ENCODE data around the gene GSE1. TPM values are rescaled to one million over a fixed set of nuclear protein-coding genes. Genes with fewer than 3 reads are reported as not detected.

GSE1 gene
- total and polyA plus RNA-seq, 2 of the 13 experiments (the other 11 are each of a cell fraction or from before 2014, with no cell fraction given), result 16.1 to 31.2 TPM

DNA sequence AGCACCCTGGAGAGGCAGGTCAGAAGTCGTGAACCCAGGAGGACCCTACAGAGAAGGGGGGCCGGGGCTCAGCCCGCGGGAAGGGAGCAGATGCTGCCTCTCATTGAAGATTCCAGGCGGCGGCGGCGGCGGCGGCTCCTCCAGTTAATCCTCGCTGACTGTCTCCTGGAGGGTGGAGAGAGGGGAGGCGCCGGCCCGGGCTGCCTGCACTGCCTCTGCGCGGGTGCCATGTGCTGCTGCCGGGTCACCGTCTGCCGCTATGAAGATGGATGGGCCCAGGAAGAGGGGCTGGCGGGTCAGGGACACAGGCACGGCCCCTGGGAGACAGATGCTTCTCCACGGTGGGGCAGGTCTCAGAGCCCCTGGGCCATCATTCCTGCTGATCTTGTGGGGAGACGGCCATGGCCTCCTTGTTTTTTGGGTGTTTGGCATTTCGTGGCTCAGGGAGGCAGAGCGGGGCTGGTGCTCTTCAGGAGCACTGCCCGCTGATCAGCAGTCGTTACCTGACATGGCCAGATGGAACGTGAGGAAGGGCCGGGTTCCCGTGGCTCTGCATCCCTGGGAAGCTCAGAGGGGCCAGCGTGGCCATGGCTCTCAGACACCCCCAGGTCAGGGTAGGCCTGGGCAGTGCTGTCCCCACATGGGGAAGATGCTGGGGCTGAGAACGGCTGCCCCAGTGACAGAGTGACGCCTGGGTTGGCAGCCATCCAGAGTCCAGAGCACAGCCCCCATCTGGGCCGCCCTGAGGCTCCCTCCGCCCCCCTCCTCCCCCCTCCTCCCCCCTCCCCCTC is 39.5 kb downstream of the GSE1 start:
- Histone ChIP-seq H3K4me1 (ENCODE audit: insufficient read depth, low read length) (peaks cover 17% of the 10 kb centered on the region), H3K27ac (ENCODE audit: extremely low read length, insufficient read depth, low read length) (peak overlapping the region; percentile 9), H3K4me2 (ENCODE audit: low read depth, low read length) (no peak overlapping the region), H2AFZ (ENCODE audit: low read length) (no peak overlapping the region), H3K79me2 (ENCODE audit: insufficient read depth, low read length) (peaks cover 3% of the 10 kb centered on the region), H3K9me3 (ENCODE audit: low read length) (no peaks in the 10 kb centered on the region), H3K9ac (ENCODE audit: insufficient read depth, low read depth, low read length) (no peak overlapping the region), H3K4me3 (replicated peaks in 1 of 3; ENCODE audit: insufficient read depth in 1 of 3, low read depth in 2 of 3, low read length in 3 of 3) (no peak overlapping the region), H3K36me3 (replicated peaks in 1 of 2; ENCODE audit: control insufficient read depth in 1 of 2, insufficient read depth in 2 of 2, low read length in 2 of 2) (peaks cover 56 to 64% of the 10 kb centered on the region in 2 experiments), H4K20me1 (ENCODE audit: insufficient read depth, low read length) (peaks cover 51% of the 10 kb centered on the region), H3K27me3 (ENCODE audit: control insufficient read depth in 1 of 2, insufficient read depth in 2 of 2, low read length in 2 of 2) (no peaks in the 10 kb centered on the region)
- intact Hi-C loops (cut with micrococcal nuclease; ENCODE audit: unreplicated experiment), result no loop called here
- in situ Hi-C loops (cut with HindIII; ENCODE audit: extremely low pct_ligation_motif_present, low pct_unique_long_range_greater_than_20kb), result no loop called here
- peak; percentile 63 for ATAC-seq
- BruUV-seq (replicated peaks), result no TSS peak
- no peak for FAIRE-seq
- DNase-seq (ENCODE audit: low spot score), result peak; percentile 27
- ChIA-PET POLR2A (no interaction called here), CTCF (ENCODE audit: low intra/inter-chr PET ratio, low total read pairs) (no interaction called here)
- 87% methylated on average over 26 of the region's 35 CpGs for WGBS (ENCODE audit: low lambda C conversion rate)
- TF ChIP-seq BRD4 (CRISPR knock-in tag; IDR thresholded peaks at IDR 0.05) (no peak), AKAP8 (CRISPR knock-in tag; IDR thresholded peaks at IDR 0.05) (peak; percentile 8; the same call in 1 of the 2 replicates), GABPB1 (CRISPR knock-in tag; IDR thresholded peaks at IDR 0.05) (0 out of 2 replicates have a peak, but pooled peaks have one; percentile 25), BRCA1 (CRISPR knock-in tag; IDR thresholded peaks at IDR 0.05) (no peak), ZNF263 (CRISPR knock-in tag; IDR thresholded peaks at IDR 0.05) (peak; percentile 88), SIX4 (CRISPR knock-in tag; IDR thresholded peaks at IDR 0.05) (no peak), PCBP2 (optimal IDR thresholded peaks at IDR 0.05; ENCODE audit: low read depth, low read length, poor library complexity, severe bottlenecking) (no peak), HNRNPK (IDR thresholded peaks at IDR 0.05; ENCODE audit: low read depth, low read length, poor library complexity, severe bottlenecking) (peak; percentile 99)
- TF ChIP-seq, protein P1, sequence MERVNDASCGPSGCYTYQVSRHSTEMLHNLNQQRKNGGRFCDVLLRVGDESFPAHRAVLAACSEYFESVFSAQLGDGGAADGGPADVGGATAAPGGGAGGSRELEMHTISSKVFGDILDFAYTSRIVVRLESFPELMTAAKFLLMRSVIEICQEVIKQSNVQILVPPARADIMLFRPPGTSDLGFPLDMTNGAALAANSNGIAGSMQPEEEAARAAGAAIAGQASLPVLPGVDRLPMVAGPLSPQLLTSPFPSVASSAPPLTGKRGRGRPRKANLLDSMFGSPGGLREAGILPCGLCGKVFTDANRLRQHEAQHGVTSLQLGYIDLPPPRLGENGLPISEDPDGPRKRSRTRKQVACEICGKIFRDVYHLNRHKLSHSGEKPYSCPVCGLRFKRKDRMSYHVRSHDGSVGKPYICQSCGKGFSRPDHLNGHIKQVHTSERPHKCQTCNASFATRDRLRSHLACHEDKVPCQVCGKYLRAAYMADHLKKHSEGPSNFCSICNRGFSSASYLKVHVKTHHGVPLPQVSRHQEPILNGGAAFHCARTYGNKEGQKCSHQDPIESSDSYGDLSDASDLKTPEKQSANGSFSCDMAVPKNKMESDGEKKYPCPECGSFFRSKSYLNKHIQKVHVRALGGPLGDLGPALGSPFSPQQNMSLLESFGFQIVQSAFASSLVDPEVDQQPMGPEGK (CRISPR knock-in tag; IDR thresholded peaks at IDR 0.05), result peak; percentile 64
- TF ChIP-seq, protein P2, sequence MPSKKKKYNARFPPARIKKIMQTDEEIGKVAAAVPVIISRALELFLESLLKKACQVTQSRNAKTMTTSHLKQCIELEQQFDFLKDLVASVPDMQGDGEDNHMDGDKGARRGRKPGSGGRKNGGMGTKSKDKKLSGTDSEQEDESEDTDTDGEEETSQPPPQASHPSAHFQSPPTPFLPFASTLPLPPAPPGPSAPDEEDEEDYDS (CRISPR knock-in tag; IDR thresholded peaks at IDR 0.05), result no peak
- TF ChIP-seq, protein P3, sequence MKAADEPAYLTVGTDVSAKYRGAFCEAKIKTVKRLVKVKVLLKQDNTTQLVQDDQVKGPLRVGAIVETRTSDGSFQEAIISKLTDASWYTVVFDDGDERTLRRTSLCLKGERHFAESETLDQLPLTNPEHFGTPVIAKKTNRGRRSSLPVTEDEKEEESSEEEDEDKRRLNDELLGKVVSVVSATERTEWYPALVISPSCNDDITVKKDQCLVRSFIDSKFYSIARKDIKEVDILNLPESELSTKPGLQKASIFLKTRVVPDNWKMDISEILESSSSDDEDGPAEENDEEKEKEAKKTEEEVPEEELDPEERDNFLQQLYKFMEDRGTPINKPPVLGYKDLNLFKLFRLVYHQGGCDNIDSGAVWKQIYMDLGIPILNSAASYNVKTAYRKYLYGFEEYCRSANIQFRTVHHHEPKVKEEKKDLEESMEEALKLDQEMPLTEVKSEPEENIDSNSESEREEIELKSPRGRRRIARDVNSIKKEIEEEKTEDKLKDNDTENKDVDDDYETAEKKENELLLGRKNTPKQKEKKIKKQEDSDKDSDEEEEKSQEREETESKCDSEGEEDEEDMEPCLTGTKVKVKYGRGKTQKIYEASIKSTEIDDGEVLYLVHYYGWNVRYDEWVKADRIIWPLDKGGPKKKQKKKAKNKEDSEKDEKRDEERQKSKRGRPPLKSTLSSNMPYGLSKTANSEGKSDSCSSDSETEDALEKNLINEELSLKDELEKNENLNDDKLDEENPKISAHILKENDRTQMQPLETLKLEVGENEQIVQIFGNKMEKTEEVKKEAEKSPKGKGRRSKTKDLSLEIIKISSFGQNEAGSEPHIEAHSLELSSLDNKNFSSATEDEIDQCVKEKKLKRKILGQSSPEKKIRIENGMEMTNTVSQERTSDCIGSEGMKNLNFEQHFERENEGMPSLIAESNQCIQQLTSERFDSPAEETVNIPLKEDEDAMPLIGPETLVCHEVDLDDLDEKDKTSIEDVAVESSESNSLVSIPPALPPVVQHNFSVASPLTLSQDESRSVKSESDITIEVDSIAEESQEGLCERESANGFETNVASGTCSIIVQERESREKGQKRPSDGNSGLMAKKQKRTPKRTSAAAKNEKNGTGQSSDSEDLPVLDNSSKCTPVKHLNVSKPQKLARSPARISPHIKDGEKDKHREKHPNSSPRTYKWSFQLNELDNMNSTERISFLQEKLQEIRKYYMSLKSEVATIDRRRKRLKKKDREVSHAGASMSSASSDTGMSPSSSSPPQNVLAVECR (CRISPR knock-in tag; IDR thresholded peaks at IDR 0.05; ENCODE audit: borderline replicate concordance), result 0 out of 2 replicates have a peak, but pooled peaks have one; percentile 13
- TF ChIP-seq, protein P4, sequence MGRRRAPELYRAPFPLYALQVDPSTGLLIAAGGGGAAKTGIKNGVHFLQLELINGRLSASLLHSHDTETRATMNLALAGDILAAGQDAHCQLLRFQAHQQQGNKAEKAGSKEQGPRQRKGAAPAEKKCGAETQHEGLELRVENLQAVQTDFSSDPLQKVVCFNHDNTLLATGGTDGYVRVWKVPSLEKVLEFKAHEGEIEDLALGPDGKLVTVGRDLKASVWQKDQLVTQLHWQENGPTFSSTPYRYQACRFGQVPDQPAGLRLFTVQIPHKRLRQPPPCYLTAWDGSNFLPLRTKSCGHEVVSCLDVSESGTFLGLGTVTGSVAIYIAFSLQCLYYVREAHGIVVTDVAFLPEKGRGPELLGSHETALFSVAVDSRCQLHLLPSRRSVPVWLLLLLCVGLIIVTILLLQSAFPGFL (CRISPR knock-in tag; IDR thresholded peaks at IDR 0.05), result no peak
- TF ChIP-seq, protein P5, sequence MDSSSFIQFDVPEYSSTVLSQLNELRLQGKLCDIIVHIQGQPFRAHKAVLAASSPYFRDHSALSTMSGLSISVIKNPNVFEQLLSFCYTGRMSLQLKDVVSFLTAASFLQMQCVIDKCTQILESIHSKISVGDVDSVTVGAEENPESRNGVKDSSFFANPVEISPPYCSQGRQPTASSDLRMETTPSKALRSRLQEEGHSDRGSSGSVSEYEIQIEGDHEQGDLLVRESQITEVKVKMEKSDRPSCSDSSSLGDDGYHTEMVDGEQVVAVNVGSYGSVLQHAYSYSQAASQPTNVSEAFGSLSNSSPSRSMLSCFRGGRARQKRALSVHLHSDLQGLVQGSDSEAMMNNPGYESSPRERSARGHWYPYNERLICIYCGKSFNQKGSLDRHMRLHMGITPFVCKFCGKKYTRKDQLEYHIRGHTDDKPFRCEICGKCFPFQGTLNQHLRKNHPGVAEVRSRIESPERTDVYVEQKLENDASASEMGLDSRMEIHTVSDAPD (CRISPR knock-in tag; IDR thresholded peaks at IDR 0.05), result no peak
